H1 (cell line): ENCODE results near the gene COPZ2. TPM values are rescaled to one million over a fixed set of nuclear protein-coding genes. Genes with fewer than 3 reads are reported as not detected.

ENCODE experiments used
- ASH2L ChIP-seq: fragments of 200-600, 300-600 bp; sonication (generic); IDR thresholded peaks from one replicate; pipeline ENCODE4 v1.7.1; 2017; ENCODE audit warnings: low read length
- BACH1 ChIP-seq: IDR thresholded peaks from 2 replicates; pipeline ENCODE4 v1.6.1; 2012; ENCODE audit warnings: low read length, improper control_type of control experiment
- CHD1 ChIP-seq: IDR thresholded peaks from 2 replicates; pipeline ENCODE4 v1.6.1; 2012; ENCODE audit warnings: low read depth, low read length, improper control_type of control experiment
- HDAC6 ChIP-seq: IDR thresholded peaks from one replicate; pipeline ENCODE4 v1.7.1; 2012; ENCODE audit warnings: low read depth, mild to moderate bottlenecking, inconsistent platforms, low read length, moderate library complexity
- JUN ChIP-seq: IDR thresholded peaks from 2 replicates; pipeline ENCODE4 v1.6.1; 2011; ENCODE audit warnings: low read depth, mild to moderate bottlenecking, improper control_type of control experiment, low read length
- SIRT6 ChIP-seq: IDR thresholded peaks from one replicate; pipeline ENCODE4 v1.7.1; 2012; ENCODE audit warnings: low read length, inconsistent platforms
- SRF ChIP-seq: IDR thresholded peaks from 2 replicates; pipeline ENCODE4 v1.6.1; 2011; ENCODE audit warnings: mild to moderate bottlenecking, low read depth, low read length, moderate library complexity
- TAF1 ChIP-seq: IDR thresholded peaks from 2 replicates; pipeline ENCODE4 v1.6.1; 2011; ENCODE audit warnings: mild to moderate bottlenecking, low read depth, low read length
- polyA plus RNA-seq, 7 experiments: library from polyadenylated mRNA; depleted of rRNA in 3 of 7; stranded (reverse) in 5 of 7; unstranded in 2 of 7; fragments of >200 nt in 5 of 7; fragments of 200-250 nt in 2 of 7; gene quantifications; 1 replicate in 5 of 7; 2 replicates in 1 of 7; 4 replicates in 1 of 7; pipeline versions ENCODE4 v1.2.1 to v1.2.3, GENCODE V29; 2011 to 2013; ENCODE audit warnings: missing spikeins in 2 of 7, mixed read lengths in 2 of 7
- total RNA-seq: library from RNA; stranded (reverse); fragmentation: NEBNext Ultra II Directional; extraction: Animal tissue kit (Norgen Biotek cat#: 25700); gene quantifications from 2 replicates; pipeline ENCODE4 v1.2.1, GENCODE V29; 2021

Gene COPZ2
- total and polyA plus RNA-seq, 2 of the 8 experiments (the other 6 are each of a cell fraction or from before 2014, with no cell fraction given), result 0.24 TPM; not detected in 1

DNA sequence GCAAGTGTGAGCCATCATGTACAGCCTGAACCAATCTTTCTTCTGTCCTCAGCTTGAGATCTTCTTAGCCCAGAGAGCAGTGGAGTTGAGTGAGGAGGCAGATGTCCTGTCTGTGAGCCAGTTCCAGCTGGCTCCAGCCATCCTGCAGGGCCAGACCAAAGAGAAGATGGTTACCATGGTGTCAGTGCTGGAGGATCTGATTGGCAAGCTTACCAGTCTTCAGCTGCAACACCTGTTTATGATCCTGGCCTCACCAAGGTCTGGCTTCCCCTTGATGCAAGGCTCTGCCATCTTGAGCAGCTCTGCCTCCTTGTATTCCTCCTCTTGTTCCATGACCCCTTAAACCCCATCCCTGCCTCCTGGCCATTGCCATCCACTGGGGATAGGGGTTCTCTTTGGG lies 57.1 kb downstream of the COPZ2 start (continued):
- no peak for TF ChIP-seq BACH1
- TF ChIP-seq CHD1, result no peak
- TF ChIP-seq HDAC6, result no peak
- no peak for TF ChIP-seq JUN
- TF ChIP-seq SRF, result no peak
- TF ChIP-seq TAF1, result no peak
- TF ChIP-seq ASH2L, result no peak
- TF ChIP-seq SIRT6, result no peak
- TF ChIP-seq, all 59 proteins: peak for 0
